HepG2 (cell line): ENCODE measurements around the gene TPD52L2. TPM values are rescaled to one million over a fixed set of nuclear protein-coding genes. Genes with fewer than 3 reads are reported as not detected.

ENCODE experiments used
- AHDC1 ChIP-seq: sonication (generic); formaldehyde crosslinking; IDR thresholded peaks from 2 replicates; pipeline ENCODE4 v1.5.1; 2020; ENCODE audit warnings: mild to moderate bottlenecking, missing genetic modification reagents, borderline replicate concordance
- BORCS8-MEF2B ChIP-seq: sonication (generic); formaldehyde crosslinking; IDR thresholded peaks from 2 replicates; pipeline ENCODE4 v1.8.0; 2022; ENCODE audit warnings: mild to moderate bottlenecking, missing genetic modification reagents
- FOSL1 ChIP-seq: sonication (generic); formaldehyde crosslinking; IDR thresholded peaks from 2 replicates; pipeline ENCODE4 v1.9.0; 2021; ENCODE audit warnings: missing genetic modification reagents, borderline replicate concordance
- GATAD1 ChIP-seq: IDR thresholded peaks from 2 replicates; pipeline ENCODE4 v1.6.1; 2016; ENCODE audit warnings: missing genetic modification reagents, missing compliant biosample characterization
- MLLT10 ChIP-seq: sonication (generic); formaldehyde crosslinking; IDR thresholded peaks from 2 replicates; pipeline ENCODE4 v1.4.0; 2020; ENCODE audit warnings: missing genetic modification reagents
- NFAT5 ChIP-seq: sonication (generic); formaldehyde crosslinking; IDR thresholded peaks from 2 replicates; pipeline ENCODE4 v1.4.0; 2020; ENCODE audit warnings: missing genetic modification reagents
- NFE2L1 ChIP-seq: sonication (generic); formaldehyde crosslinking; IDR thresholded peaks from 2 replicates; pipeline ENCODE4 v1.4.0; 2020; ENCODE audit warnings: missing genetic modification reagents, mild to moderate bottlenecking, borderline replicate concordance
- RFX3 ChIP-seq: IDR thresholded peaks from 2 replicates; pipeline ENCODE4 v1.6.1; 2016; ENCODE audit warnings: missing biosample characterization, missing genetic modification reagents
- RFXANK ChIP-seq: IDR thresholded peaks from 2 replicates; pipeline ENCODE4 v1.6.1; 2016
- RXRB ChIP-seq: IDR thresholded peaks from 2 replicates; pipeline ENCODE4 v1.6.1; 2016; ENCODE audit warnings: borderline replicate concordance, missing genetic modification reagents, missing compliant biosample characterization
- SAP130 ChIP-seq: IDR thresholded peaks from 2 replicates; pipeline ENCODE4 v1.6.1; 2016; ENCODE audit warnings: low read depth
- SP4 ChIP-seq: sonication (generic); formaldehyde crosslinking; IDR thresholded peaks from 2 replicates; pipeline ENCODE4 v1.8.1; 2023; ENCODE audit warnings: mild to moderate bottlenecking, missing genetic modification reagents
- TMF1 ChIP-seq: sonication (generic); formaldehyde crosslinking; IDR thresholded peaks from 2 replicates; pipeline ENCODE4 v1.8.1; 2022; ENCODE audit warnings: low read depth, missing genetic modification reagents
- ZFAT ChIP-seq: sonication (generic); formaldehyde crosslinking; conservative IDR thresholded peaks from 2 replicates; pipeline ENCODE4 v1.8.1; 2023; ENCODE audit warnings: missing genetic modification reagents, inconsistent platforms
- ZFP82 ChIP-seq: sonication (generic); formaldehyde crosslinking; IDR thresholded peaks from 2 replicates; pipeline ENCODE4 v1.5.1; 2020; ENCODE audit warnings: mild to moderate bottlenecking, missing genetic modification reagents, borderline replicate concordance
- ZNF224 ChIP-seq: sonication (generic); formaldehyde crosslinking; IDR thresholded peaks from 2 replicates; pipeline ENCODE4 v1.5.0; 2020; ENCODE audit warnings: mild to moderate bottlenecking, missing genetic modification reagents
- ZNF441 ChIP-seq: sonication (generic); formaldehyde crosslinking; IDR thresholded peaks from 2 replicates; pipeline ENCODE4 v1.7.0; 2021; ENCODE audit warnings: missing genetic modification reagents, borderline replicate concordance
- ZNF558 ChIP-seq: sonication (generic); formaldehyde crosslinking; IDR thresholded peaks from 2 replicates; pipeline ENCODE4 v1.9.0; 2022; ENCODE audit warnings: mild to moderate bottlenecking, missing genetic modification reagents, borderline replicate concordance
- ZNF616 ChIP-seq: sonication (generic); formaldehyde crosslinking; IDR thresholded peaks from 2 replicates; pipeline ENCODE4 v1.5.0; 2020; ENCODE audit warnings: low read depth, mild to moderate bottlenecking, missing genetic modification reagents
- ZNF674 ChIP-seq: sonication (generic); formaldehyde crosslinking; IDR thresholded peaks from 2 replicates; pipeline ENCODE4 v1.5.0; 2020; ENCODE audit warnings: low read depth, mild to moderate bottlenecking, missing genetic modification reagents
- ZSCAN12 ChIP-seq: sonication (generic); formaldehyde crosslinking; IDR thresholded peaks from 2 replicates; pipeline ENCODE4 v1.9.0; 2021; ENCODE audit warnings: mild to moderate bottlenecking, missing genetic modification reagents
- ZSCAN30 ChIP-seq: sonication (generic); formaldehyde crosslinking; IDR thresholded peaks from 2 replicates; pipeline ENCODE4 v1.5.0; 2020; ENCODE audit warnings: mild to moderate bottlenecking, missing genetic modification reagents
- polyA plus RNA-seq, 8 experiments: library from polyadenylated mRNA; depleted of rRNA in 3 of 8; stranded (reverse) in 7 of 8; unstranded in 1 of 8; fragments of >200 nt; fragmentation: Illumina TruSeq in 4 of 8; extraction: Trizol in 4 of 8; gene quantifications; 2 replicates each; pipeline versions ENCODE4 v1.2.1 to v1.2.3, GENCODE V29; 2011 to 2016; ENCODE audit warnings: low read depth in 4 of 8, missing spikeins in 1 of 8, mixed read lengths in 1 of 8; ENCODE audit not compliant: insufficient read depth in 1 of 8
- total RNA-seq, 5 experiments: library from RNA; depleted of rRNA; stranded (reverse); fragments of >200 nt; fragmentation: Illumina TruSeq; extraction: Trizol; gene quantifications; 2 replicates each; pipeline ENCODE4 v1.2.3, GENCODE V29; 2016; ENCODE audit warnings: low read depth in 1 of 5

The TPD52L2 gene
- total and polyA plus RNA-seq, 2 of the 13 experiments (the other 11 are each of a cell fraction or from before 2014, with no cell fraction given): 156 to 184 TPM

DNA sequence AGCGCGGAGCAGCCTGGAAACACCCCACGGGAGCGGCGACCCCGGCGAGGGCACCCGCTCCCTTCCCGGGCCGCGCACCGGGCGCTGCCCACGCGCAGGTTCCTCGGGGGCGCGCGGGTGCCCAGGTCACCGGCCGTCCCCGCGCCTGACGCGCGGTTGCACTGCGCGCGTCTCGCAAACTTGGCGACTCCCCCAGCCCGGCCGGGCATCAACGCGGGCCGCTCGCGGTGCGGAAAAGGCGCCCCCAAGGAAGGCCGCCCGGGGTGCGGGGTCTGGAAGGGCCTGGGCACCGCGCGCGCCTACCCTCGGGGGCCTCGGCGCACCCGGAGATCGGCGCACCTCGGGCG lies 33.5 kb upstream of the TPD52L2 start (continued):
- TF ChIP-seq AHDC1 (CRISPR knock-in tag) (peak; percentile 38; the same call in 1 of the 2 replicates), SP4 (CRISPR knock-in tag) (no peak), RFXANK (CRISPR knock-in tag) (no peak), ZNF674 (CRISPR knock-in tag) (0 out of 2 replicates have a peak, but pooled peaks have one; percentile 59), BORCS8-MEF2B (CRISPR knock-in tag) (0 out of 2 replicates have a peak, but pooled peaks have one; percentile 19), NFE2L1 (CRISPR knock-in tag) (no peak), TMF1 (CRISPR knock-in tag) (0 out of 2 replicates have a peak, but pooled peaks have one; percentile 20), ZFAT (CRISPR knock-in tag) (0 out of 2 replicates have a peak, but pooled peaks have one; percentile 5), ZFP82 (CRISPR knock-in tag) (0 out of 2 replicates have a peak, but pooled peaks have one; percentile 59), ZNF441 (CRISPR knock-in tag) (peak; percentile 11; the same call in 1 of the 2 replicates), SAP130 (CRISPR knock-in tag) (no peak), FOSL1 (CRISPR knock-in tag) (no peak), ZNF616 (CRISPR knock-in tag) (no peak), ZSCAN12 (no peak), MLLT10 (CRISPR knock-in tag) (no peak), ZSCAN30 (CRISPR knock-in tag) (no peak), ZNF224 (no peak), RXRB (no peak), RFX3 (CRISPR knock-in tag) (no peak), GATAD1 (CRISPR knock-in tag) (no peak), ZNF558 (CRISPR knock-in tag) (peak; percentile 23; the same call in 1 of the 2 replicates), NFAT5 (CRISPR knock-in tag) (no peak)
